GM21367 (cell line): ENCODE results near the gene SH2B2.
A peak's percentile ranks its signal among the peaks of the same experiment; 100 is the strongest.

Source experiments
- ATAC-seq: cut with Tn5 transposase; IDR thresholded peaks from one replicate; pipeline ENCODE4 v1.9.1; 2021; ENCODE audit not compliant: unreplicated experiment

Gene SH2B2

GRCh38 chr7:102266541-102266940, 20.1 kb upstream of the SH2B2 start:
- ATAC-seq, result no peak

- no peak for ATAC-seq
Measured at GRCh38 chr7:102268635-102269034, 18.0 kb upstream of the SH2B2 start.

- ATAC-seq, result no peak
Measured at GRCh38 chr7:102270178-102270887, 16.3 kb upstream of the SH2B2 start.

- ATAC-seq, result no peak
Measured at GRCh38 chr7:102271158-102271798, 15.4 kb upstream of the SH2B2 start.

- no peak for ATAC-seq
Measured at GRCh38 chr7:102272075-102272916, 14.4 kb upstream of the SH2B2 start.

- ATAC-seq, result no peak
Measured at GRCh38 chr7:102272917-102273748, 13.5 kb upstream of the SH2B2 start.

GRCh38 chr7:102273749-102274712, 12.6 kb upstream of the SH2B2 start:
- no peak for ATAC-seq

- no peak for ATAC-seq
Measured at GRCh38 chr7:102275123-102275703, 11.5 kb upstream of the SH2B2 start.

GRCh38 chr7:102277901-102278300, 8.8 kb upstream of the SH2B2 start:
- ATAC-seq, result no peak

- ATAC-seq, result peak; percentile 45
Measured at GRCh38 chr7:102279537-102280400, 6.9 kb upstream of the SH2B2 start.

- ATAC-seq, result no peak
Measured at GRCh38 chr7:102280521-102280920, 6.1 kb upstream of the SH2B2 start.

- ATAC-seq, result no peak
Measured at GRCh38 chr7:102281785-102282184, 4.9 kb upstream of the SH2B2 start.

- ATAC-seq, result no peak
Measured at GRCh38 chr7:102282465-102283362, 4.0 kb upstream of the SH2B2 start.

GRCh38 chr7:102283477-102284189, 3.0 kb upstream of the SH2B2 start:
- ATAC-seq, result no peak

- ATAC-seq, result no peak
Measured at GRCh38 chr7:102284399-102284798, 2.3 kb upstream of the SH2B2 start.

- ATAC-seq, result no peak
Measured at GRCh38 chr7:102284891-102285539, 1.7 kb upstream of the SH2B2 start.
